Fibroblast of lung (primary cell): ENCODE results near the gene CD3G. TPM values are rescaled to one million over a fixed set of nuclear protein-coding genes. Genes with fewer than 3 reads are reported as not detected.

Source experiments
- DNase-seq, 2 donors: peaks; one replicate each; pipeline versions ENCODE4 v3.0.0 to v3.0.0-alpha.2; 2010; ENCODE audit warnings: low read depth in 2 of 2
- H2AFZ ChIP-seq: 2 replicates; pipeline ENCODE4 v1.5.1; 2012; ENCODE audit warnings: low read length, control low read depth, inconsistent platforms
- H3K27ac ChIP-seq: 2 replicates; pipeline ENCODE4 v1.5.1; 2011; ENCODE audit warnings: low read length, control low read depth; ENCODE audit not compliant: insufficient read depth
- H3K27me3 ChIP-seq: 2 replicates; pipeline ENCODE4 v1.5.1; 2011; ENCODE audit warnings: mild to moderate bottlenecking, low read length; ENCODE audit not compliant: control insufficient read depth, insufficient read depth
- H3K36me3 ChIP-seq: 2 replicates; pipeline ENCODE4 v1.5.1; 2011; ENCODE audit warnings: low read length; ENCODE audit not compliant: control insufficient read depth, insufficient read depth
- H3K4me1 ChIP-seq: 2 replicates; pipeline ENCODE4 v1.5.1; 2011; ENCODE audit warnings: low read length; ENCODE audit not compliant: control insufficient read depth, insufficient read depth; ENCODE audit errors: extremely low read depth
- H3K4me2 ChIP-seq: 2 replicates; pipeline ENCODE4 v1.5.1; 2011; ENCODE audit warnings: low read length, control low read depth; ENCODE audit not compliant: insufficient read depth; ENCODE audit errors: extremely low read depth
- H3K4me3 ChIP-seq, 4 experiments: fragments of 200-600 bp in 1 of 4; sonication (generic) in 1 of 4; replicated peaks in 1 of 4; 2 replicates each; pipeline ENCODE4 v1.5.1; 2011 to 2016; ENCODE audit warnings: low read length in 4 of 4, low read depth in 3 of 4, mild to moderate bottlenecking in 3 of 4, control low read depth in 2 of 4, inconsistent platforms in 1 of 4, mixed read lengths in 1 of 4; ENCODE audit not compliant: insufficient read depth in 1 of 4; ENCODE audit errors: control extremely low read depth in 1 of 4
- H3K79me2 ChIP-seq: 2 replicates; pipeline ENCODE4 v1.5.1; 2012; ENCODE audit warnings: mild to moderate bottlenecking, low read length, inconsistent platforms; ENCODE audit not compliant: control insufficient read depth, insufficient read depth
- H3K9ac ChIP-seq: 2 replicates; pipeline ENCODE4 v1.5.1; 2011; ENCODE audit warnings: mild to moderate bottlenecking, low read length, control low read depth; ENCODE audit not compliant: insufficient read depth
- H3K9me3 ChIP-seq: 2 replicates; pipeline ENCODE4 v1.5.1; 2012; ENCODE audit warnings: low read depth, low read length; ENCODE audit not compliant: control insufficient read depth, insufficient read depth
- H4K20me1 ChIP-seq: 2 replicates; pipeline ENCODE4 v1.5.1; 2011; ENCODE audit warnings: low read length; ENCODE audit not compliant: control insufficient read depth, insufficient read depth; ENCODE audit errors: extremely low read depth
- EZH2 ChIP-seq: IDR thresholded peaks from 2 replicates; pipeline ENCODE4 v1.5.1; 2012; ENCODE audit warnings: low read length, control low read depth, mild to moderate bottlenecking; ENCODE audit errors: missing control alignments
- polyA plus RNA-seq, 2 donors: library from polyadenylated mRNA; depleted of rRNA in 1 of 2; stranded (reverse) in 1 of 2; unstranded in 1 of 2; fragments of >200 nt; gene quantifications; 2 replicates each; pipeline ENCODE4 v1.2.1, GENCODE V29; 2011 to 2012; ENCODE audit warnings: missing spikeins in 1 of 2
- total RNA-seq: library from RNA; depleted of rRNA; stranded (reverse); fragments of >200 nt; gene quantifications from 2 replicates; pipeline ENCODE4 v1.2.1, GENCODE V29; 2014
- TF ChIP-seq, protein P1 (sequence below), 2 donors: IDR thresholded peaks in 1 of 2; conservative IDR thresholded peaks in 1 of 2; 1 replicate in 1 of 2; 2 replicates in 1 of 2; pipeline ENCODE4 v1.5.1; 2011 to 2012; ENCODE audit warnings: low read length in 2 of 2, control low read depth in 1 of 2, inconsistent platforms in 1 of 2, low read depth in 1 of 2, mild to moderate bottlenecking in 1 of 2

CD3G gene
- total and polyA plus RNA-seq, 2 donors (not counting 1 experiment from before 2014, with no cell fraction given) = not detected

DNA sequence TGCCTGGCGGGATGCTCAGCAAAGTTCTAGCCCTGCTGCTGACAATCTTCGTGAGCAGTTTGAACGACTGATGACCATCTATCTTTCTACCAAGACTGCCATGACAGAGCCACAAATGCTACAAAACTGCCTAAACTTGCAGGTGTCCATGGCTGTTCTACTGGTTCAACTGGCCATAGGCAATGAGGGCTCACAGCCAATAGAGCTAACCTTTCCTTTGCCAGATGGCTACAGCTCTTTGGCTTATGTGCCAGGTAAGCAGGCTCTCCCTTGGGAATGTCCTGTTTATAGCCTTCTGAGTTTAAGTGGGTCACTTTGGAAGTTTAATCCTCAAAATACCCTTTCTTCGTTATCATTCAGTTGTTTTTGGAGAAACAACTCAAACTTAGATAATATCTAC is 35.4 kb downstream of the CD3G start:
- no peak overlapping the region for H2AFZ ChIP-seq
- H3K9ac ChIP-seq = no peak overlapping the region
- no peaks in the 10 kb centered on the region for H3K4me1 ChIP-seq
- TF ChIP-seq EZH2 = no peak
- TF ChIP-seq, protein P1, sequence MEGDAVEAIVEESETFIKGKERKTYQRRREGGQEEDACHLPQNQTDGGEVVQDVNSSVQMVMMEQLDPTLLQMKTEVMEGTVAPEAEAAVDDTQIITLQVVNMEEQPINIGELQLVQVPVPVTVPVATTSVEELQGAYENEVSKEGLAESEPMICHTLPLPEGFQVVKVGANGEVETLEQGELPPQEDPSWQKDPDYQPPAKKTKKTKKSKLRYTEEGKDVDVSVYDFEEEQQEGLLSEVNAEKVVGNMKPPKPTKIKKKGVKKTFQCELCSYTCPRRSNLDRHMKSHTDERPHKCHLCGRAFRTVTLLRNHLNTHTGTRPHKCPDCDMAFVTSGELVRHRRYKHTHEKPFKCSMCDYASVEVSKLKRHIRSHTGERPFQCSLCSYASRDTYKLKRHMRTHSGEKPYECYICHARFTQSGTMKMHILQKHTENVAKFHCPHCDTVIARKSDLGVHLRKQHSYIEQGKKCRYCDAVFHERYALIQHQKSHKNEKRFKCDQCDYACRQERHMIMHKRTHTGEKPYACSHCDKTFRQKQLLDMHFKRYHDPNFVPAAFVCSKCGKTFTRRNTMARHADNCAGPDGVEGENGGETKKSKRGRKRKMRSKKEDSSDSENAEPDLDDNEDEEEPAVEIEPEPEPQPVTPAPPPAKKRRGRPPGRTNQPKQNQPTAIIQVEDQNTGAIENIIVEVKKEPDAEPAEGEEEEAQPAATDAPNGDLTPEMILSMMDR (conservative IDR thresholded peaks at IDR 0.05 in 1 of 2, IDR thresholded peaks at IDR 0.05 in 1 of 2; ENCODE audit: low read depth in 1 of 2, low read length in 2 of 2) = no peak
- H3K79me2 ChIP-seq = no peaks in the 10 kb centered on the region
- no peak overlapping the region for H3K4me2 ChIP-seq
- H3K4me3 ChIP-seq = no peak overlapping the region
- H3K27ac ChIP-seq = no peak overlapping the region
- no peaks in the 10 kb centered on the region for H3K9me3 ChIP-seq
- H3K27me3 ChIP-seq = no peaks in the 10 kb centered on the region
- no peaks in the 10 kb centered on the region for H4K20me1 ChIP-seq
- no peak for DNase-seq
- peaks cover 6% of the 10 kb centered on the region for H3K36me3 ChIP-seq

DNA sequence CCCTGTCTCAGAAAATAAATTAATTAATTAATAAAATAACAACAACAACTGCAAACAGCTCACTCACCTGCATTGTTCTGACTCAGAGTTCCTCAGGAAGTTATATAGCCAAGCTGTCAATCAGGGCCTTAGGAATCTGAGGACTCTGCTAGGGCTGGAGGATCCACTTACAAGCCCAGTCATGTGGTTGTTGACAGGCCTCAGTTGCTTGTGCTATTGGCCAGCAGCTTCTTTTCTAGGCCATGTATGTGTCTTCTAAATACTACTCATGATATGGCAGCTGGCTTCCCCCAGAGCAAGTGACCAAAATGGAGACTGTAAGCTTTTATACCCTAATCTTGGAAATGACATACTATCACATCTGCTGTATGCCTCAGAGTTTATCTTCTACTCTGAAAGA is 36.4 kb downstream of the CD3G start:
- TF ChIP-seq, protein P1 (conservative IDR thresholded peaks at IDR 0.05 in 1 of 2, IDR thresholded peaks at IDR 0.05 in 1 of 2; ENCODE audit: low read depth in 1 of 2, low read length in 2 of 2) = no peak
- no peak for TF ChIP-seq EZH2
- no peaks in the 10 kb centered on the region for H3K27me3 ChIP-seq
- H3K27ac ChIP-seq = no peak overlapping the region
- H3K4me2 ChIP-seq = no peak overlapping the region
- peaks cover 9% of the 10 kb centered on the region for H3K36me3 ChIP-seq
- no peak overlapping the region for H3K9ac ChIP-seq
- no peaks in the 10 kb centered on the region for H3K9me3 ChIP-seq
- H3K79me2 ChIP-seq = no peaks in the 10 kb centered on the region
- no peak overlapping the region for H3K4me3 ChIP-seq
- H4K20me1 ChIP-seq = no peaks in the 10 kb centered on the region
- H2AFZ ChIP-seq = no peak overlapping the region
- no peak for DNase-seq
- H3K4me1 ChIP-seq = no peaks in the 10 kb centered on the region

DNA sequence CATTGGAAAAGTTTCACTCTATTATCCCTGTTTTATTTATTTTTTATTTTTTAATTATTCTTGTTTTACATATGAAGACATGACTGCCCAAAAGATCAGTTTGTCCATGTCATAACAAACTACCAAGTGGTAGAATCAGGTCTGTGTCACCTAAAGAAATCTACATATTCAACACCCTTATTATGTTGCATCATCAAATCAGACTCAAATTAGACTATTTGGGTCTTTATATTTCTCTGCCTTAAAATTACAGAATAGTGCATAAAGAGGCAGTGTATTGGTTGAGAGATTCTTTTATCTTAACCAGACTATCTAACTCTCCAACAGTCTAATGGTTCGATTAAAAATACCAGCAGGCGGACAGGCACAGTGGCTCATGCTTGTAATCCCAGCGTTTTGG is 38.8 kb downstream of the CD3G start:
- Histone ChIP-seq H3K4me1 (no peaks in the 10 kb centered on the region), H3K27ac (no peak overlapping the region), H2AFZ (no peak overlapping the region), H3K9me3 (no peaks in the 10 kb centered on the region), H3K36me3 (peaks cover 18% of the 10 kb centered on the region), H3K4me2 (no peak overlapping the region), H4K20me1 (no peaks in the 10 kb centered on the region), H3K9ac (no peak overlapping the region), H3K79me2 (no peaks in the 10 kb centered on the region), H3K4me3 (no peak overlapping the region), H3K27me3 (no peaks in the 10 kb centered on the region)
- no peak for DNase-seq
- TF ChIP-seq EZH2 = no peak
- TF ChIP-seq, protein P1 (conservative IDR thresholded peaks at IDR 0.05 in 1 of 2, IDR thresholded peaks at IDR 0.05 in 1 of 2; ENCODE audit: low read depth in 1 of 2, low read length in 2 of 2) = no peak
